GM18511 (cell line): ENCODE data around the gene AGPAT3.
"Not testable (repeated sequence)": the region's sequence is repeated elsewhere in the genome, so short reads cannot be mapped to it uniquely, and the experiment has no call there.

Experiments used
- ATAC-seq: cut with Tn5 transposase; IDR thresholded peaks from one replicate; pipeline ENCODE4 v1.9.1; 2021; ENCODE audit warnings: mild to moderate bottlenecking, moderate library complexity; ENCODE audit not compliant: unreplicated experiment

AGPAT3 gene, protein sequence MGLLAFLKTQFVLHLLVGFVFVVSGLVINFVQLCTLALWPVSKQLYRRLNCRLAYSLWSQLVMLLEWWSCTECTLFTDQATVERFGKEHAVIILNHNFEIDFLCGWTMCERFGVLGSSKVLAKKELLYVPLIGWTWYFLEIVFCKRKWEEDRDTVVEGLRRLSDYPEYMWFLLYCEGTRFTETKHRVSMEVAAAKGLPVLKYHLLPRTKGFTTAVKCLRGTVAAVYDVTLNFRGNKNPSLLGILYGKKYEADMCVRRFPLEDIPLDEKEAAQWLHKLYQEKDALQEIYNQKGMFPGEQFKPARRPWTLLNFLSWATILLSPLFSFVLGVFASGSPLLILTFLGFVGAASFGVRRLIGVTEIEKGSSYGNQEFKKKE

DNA sequence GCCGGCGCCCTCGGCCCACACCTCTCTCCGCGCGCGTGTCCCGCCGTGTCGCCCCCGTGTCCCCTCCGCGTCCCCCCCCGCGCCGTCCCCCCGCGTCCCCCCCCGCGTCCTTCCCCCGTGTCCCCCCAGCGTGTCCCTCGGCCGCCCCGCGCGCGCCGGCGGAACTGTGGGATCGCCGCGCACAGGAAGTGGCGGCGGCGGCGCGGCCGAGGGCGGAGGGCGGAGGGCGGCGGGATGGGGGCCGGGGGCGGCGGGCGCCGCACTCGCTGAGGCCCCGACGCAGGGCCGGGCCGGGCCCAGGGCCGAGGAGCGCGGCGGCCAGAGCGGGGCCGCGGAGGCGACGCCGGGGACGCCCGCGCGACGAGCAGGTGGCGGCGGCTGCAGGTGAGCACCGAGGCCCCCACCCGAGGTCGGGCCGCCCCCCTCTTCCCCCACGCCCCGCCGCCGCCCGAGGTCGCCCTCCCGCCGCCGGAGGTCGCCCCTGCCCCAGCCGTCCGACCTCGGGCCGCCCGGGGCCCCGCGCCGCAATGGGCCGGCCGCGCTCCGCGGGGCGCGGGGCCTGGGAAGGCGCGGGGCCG is at the start of gene AGPAT3:
Gene AGPAT3, plus strand, starts transcription at position 262 of the 578 bp plus-strand sequence. CDS start 94,459 bp downstream, outside the sequence.
- ATAC-seq = no peak

GRCh38 chr21:43815991-43816390 is 49.0 kb upstream of the AGPAT3 start:
- no peak for ATAC-seq

DNA sequence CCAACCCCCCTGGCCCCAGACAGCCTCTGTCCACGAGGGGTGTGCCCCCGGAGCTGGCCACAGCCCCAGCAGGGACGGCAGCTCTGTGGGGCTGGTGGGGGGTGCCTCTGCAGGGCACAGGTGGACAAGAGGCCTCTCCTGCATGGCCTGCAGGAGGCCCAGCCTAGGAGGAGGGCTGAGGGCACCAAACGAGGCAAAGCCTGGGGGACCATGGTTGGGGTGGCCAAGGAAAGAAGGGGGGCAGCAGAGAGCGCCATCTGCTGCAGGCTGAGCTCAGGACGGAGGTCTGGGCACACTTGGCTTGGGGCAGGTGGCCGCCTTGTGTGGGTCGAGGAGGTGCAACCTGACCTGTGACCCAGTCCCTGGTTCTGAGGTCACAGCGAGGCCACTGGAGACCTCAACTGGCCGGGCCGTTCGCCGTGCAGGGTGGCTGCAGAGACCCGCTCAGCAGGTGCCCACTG is 48.4 kb upstream of the AGPAT3 start:
- no peak for ATAC-seq

DNA sequence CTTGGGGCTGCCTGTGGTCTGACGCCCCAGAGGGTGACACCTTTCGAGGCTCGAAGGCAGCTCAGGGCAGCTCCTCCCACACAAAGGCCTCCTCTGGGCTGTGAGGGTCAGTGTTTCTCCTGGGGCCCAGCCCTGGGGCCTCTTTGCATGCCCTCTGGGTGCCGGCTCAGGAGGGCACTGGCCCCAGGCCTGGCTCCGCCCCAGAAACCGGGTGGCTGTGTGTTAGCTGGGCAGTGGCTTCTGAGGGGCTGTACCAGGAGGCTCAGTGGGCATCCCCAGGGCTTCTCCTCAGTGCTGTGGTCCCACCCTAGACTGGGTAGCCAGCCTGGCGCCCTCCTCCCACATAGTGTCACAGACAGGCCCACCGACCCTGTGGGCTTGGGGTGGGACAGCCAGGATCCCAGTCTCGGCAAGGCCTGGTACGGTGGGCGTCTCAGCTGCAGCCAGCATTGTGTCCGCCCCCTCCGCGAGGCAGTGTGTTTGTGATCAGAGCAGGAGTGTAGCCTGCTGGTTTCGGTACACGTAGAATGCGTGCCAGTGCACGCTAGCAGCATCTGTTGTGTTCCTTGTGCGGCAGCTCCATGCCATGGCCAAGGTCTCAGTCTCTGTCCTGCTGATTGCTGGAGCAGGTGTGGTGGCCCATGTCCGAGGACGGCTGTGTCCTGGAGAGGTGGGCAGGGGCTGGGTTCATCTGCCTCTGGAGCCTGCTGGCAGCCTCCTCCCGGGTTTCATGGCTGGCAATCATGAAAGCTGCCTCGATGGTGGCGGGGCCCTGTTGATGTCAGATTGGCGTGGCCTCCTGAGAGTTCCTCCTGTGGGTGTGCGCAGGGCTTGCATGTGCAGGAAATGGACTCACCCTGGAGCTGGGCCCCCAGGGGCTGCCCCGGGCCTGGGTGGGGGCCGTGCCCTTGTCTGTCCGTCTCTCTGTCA is 47.6 kb upstream of the AGPAT3 start:
- no peak for ATAC-seq

DNA sequence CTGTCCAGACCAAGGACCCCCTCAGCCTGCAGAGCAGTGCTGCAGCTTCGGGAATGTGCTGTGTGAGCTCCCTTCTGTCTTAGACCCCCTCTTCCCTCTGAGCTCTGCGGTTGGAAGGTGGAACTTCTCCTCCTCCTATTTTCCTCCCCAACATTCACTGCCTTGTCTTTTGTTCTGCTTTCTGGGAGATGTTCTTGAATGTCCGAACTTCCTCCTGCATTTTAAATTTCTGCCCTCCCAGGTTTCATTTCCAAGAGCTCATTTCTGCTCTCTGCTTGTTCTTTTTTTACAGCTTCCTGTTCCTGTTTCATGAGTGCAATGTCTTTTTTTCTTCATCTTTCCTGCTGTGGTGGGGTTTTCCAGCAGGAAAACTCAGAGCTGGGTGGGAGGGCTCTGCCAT is 46.3 kb upstream of the AGPAT3 start:
- ATAC-seq = no peak

DNA sequence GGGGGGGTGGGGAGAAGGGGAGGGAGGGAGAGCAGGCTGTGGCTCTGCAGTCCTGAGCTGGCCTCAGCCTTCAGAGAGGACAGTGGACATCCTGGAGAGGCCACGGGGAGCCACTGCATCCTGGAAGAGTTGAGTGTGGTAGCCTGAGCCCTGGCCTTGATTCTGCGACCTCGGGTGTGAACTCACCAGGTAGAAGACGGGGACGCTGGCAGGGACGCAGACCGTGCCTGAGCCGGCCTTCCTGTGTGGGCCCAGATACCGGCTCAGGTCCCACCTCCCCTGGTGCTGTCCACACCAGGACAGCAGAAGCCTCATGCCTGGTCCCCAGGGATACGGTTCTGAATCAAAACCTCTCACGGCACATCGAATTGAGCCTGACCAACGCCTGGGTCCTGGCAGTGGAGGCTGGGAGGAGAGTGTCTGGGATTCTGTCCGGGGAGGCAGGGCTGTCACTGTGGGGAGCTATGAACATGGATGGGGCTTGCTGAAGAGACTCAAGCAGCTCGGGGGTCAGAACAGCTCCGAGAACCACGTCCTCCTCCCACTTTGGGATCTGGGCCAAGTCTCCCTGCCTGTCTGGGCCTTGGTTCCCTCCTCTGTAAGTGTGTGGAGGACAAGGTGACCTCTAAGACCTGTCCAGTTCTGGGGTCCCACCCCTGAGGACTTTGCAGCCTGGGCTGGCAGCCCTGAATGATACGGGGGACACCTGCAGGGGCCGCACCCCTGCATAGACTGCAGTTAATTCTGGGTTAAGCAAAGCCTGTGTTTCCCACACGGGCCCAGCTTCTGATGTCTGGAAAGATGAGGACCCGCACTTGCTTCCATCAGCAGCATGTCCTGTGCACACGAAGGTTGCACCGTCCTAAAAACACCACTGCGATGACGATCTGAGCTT is 45.3 kb upstream of the AGPAT3 start:
- no peak for ATAC-seq

DNA sequence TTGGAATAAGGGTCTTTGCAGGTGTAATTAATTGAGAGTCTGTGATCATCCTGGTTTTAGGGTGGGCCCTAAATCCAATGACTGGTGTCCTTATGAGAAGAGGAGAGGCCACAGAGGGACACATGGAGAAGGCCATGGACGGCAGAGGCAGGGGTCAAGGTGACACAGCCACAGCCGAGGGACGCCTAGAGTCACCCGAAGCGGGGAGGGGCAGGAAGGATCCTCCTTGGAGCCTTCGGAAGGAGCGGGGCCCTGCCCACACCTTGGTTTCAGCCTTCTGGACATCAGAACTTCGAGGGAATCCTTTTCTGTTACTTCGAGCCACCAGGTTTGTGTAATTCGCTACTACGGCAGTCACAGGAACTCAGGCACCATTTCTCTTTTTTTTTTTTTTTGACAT is 44.6 kb upstream of the AGPAT3 start:
- ATAC-seq = no peak

GRCh38 chr21:43822166-43822565 is 42.9 kb upstream of the AGPAT3 start:
- not testable (repeated sequence) for ATAC-seq

- not testable (repeated sequence) for ATAC-seq
Observed at GRCh38 chr21:43822741-43823140, 42.3 kb upstream of the AGPAT3 start.

- ATAC-seq = no peak
Observed at GRCh38 chr21:43824333-43825241, 40.4 kb upstream of the AGPAT3 start.

GRCh38 chr21:43825242-43825935 is 39.6 kb upstream of the AGPAT3 start:
- no peak for ATAC-seq

GRCh38 chr21:43825936-43826622 is 38.9 kb upstream of the AGPAT3 start:
- ATAC-seq = no peak

DNA sequence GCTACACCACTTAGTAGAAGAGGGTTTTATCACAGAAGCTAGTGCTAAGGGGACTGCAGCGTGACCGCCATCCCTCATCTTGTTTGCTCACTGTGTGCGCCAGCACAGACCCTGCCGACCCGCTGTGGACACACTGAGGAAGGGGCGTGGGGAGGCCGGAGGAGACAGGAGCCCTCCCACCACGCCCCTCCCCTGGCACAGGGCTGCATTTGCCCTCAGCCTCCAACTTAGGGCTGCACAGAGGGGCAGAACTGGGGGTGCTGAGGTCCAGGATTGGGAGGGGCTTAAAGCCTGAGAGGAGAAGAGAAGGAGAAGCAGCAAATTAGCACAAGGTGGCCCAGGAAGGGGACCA is 38.4 kb upstream of the AGPAT3 start:
- no peak for ATAC-seq

DNA sequence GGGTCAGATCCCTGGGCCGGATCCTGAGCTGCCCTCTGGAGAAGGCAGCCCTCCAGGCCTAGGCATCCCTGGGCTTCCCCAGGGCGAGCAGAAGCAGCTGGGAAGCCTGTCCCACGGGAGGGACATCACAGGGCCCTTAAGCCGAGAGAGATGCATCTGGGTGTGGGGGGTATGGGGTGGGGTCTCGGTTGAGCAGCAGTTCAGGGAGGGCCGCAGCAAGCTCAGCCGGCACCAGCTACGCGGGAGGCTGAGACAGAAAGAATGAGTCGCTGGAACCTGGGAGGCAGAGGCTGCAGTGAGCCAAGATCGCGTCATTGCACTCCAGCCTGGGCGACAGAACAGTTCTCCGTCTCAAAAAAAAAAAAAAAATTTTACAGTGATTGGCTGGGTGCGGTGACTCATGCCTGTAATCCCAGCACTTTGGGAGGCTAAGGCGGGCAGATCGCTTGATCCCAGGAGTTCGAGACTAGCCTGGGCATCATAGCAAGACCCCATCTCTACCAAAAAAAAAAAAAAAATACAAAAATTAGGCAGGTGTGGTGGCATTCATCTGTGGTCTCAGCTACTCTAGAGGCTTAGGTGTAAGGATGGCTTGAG is 37.9 kb upstream of the AGPAT3 start:
- no peak for ATAC-seq

DNA sequence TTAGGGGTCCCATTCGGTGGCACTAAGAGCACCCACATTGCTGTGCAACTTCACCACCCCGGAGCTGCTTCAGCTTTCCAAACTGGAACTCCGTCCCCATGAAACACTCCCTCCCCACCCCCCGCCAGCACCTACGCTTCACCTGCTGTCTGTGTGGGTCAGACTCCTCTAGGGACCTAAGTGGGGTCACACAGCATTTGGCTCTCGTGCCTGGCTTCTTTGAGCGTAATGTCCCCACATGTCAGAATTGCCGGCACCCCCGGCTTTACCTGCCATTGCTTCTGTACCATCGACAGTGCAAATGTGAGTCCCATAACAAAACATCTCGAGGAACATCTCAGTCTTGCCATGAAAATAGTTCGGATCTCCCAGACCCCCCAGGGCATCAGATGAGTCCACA is 35.9 kb upstream of the AGPAT3 start:
- ATAC-seq = no peak

DNA sequence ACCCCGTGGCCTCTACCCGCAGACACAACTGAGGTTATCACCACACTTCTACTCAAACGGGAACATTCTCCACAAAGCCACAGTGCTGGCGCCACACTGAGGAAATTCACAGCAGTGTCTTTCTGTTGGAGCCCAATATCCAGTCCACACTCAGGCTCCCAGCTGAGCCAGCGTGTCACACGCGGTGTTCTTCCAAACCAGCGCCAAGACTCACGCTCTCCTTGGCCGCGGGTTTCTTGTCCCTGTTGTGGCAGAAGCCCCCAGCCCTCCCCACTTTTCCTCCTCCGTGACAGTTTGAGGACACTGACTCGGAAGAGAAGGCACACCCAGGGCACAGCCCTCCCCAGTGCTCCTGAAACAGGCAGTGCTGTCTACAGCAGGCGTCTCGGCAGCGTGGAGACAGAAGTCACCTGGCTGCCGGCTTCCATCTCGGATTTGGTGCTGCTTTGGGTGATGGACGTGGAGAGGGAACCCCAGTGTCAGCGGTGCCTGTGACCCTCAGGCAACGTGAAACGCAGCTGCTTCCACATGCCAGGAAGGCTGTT is 35.4 kb upstream of the AGPAT3 start:
- ATAC-seq = no peak

DNA sequence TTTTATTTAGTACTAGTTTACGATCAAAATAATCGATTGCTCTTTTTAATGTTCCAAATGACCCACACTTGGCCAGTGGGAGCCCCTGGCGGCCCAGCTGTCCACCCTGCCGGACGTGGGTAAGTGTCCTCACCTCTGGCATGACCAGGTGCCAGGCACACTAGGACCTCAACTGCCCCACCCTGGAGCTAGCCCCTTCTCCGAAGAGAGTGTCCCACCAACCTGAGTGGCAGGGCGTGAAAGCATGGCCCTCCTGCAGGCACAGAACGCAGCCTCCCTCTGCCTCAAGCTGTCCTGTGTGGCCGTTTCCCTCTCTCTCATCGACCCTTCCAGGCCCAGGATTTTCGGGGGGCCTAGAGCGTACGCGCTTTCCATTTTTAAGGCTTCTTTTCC is 32.9 kb upstream of the AGPAT3 start:
- ATAC-seq = no peak

DNA sequence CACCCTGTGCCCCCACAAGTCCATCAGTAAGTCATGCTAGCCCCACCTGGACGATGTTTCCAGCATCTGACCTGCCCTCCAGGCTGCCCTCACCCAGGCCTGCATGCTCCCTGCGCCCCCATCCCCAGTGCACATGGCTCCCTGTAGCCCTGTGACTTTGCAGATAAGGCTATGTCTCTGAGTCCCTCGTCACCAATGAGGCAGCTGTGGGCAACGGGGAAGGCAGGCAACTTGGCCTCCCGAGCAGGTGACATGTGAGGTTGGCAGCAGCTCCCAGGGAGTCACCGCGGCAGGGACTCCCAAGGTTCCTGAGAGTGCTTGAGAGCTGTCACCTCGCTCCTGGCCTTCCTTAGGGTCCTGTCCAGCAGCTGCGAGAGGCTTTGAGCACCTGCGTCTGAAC is 32.4 kb upstream of the AGPAT3 start:
- no peak for ATAC-seq
